Loucy (cell line): Measurements from ENCODE around the gene OR52B6.
A peak's percentile ranks its signal among the peaks of the same experiment; 100 is the strongest.

ENCODE experiments used
- CTCF ChIP-seq: fragments of 200-600 bp; sonication (generic); conservative IDR thresholded peaks from 2 replicates; pipeline ENCODE4 v1.5.1; 2014; ENCODE audit warnings: mild to moderate bottlenecking, antibody characterized with exemption, low read length
- EZH2phosphoT487 ChIP-seq: fragments of 200-600 bp; IDR thresholded peaks from 2 replicates; pipeline ENCODE4 v1.6.1; 2018; ENCODE audit warnings: antibody characterized with exemption, mild to moderate bottlenecking, moderate library complexity, borderline replicate concordance

GRCh38 chr11:5611627-5612026 lies 30.9 kb downstream of the OR52B6 start:
- peak; percentile 55 for TF ChIP-seq CTCF
- no peak for TF ChIP-seq EZH2phosphoT487
